Lung (tissue), 12 donors: ENCODE results near the gene SRPX. TPM values are rescaled to one million over a fixed set of nuclear protein-coding genes. Genes with fewer than 3 reads are reported as not detected.

Experiments
- ATAC-seq: fragments of 200-7000 bp; cut with Tn5 transposase; one replicate; pipeline ENCODE4 v1.9.1; 2020; ENCODE audit warnings: moderate number of reproducible peaks; ENCODE audit not compliant: insufficient read depth, low FRiP score
- DNase-seq, 3 donors: peaks; one replicate each; pipeline ENCODE4 v3.0.0-alpha.2; 2013 to 2017
- H3K27ac ChIP-seq, 2 donors: one replicate each; pipeline ENCODE4 v1.5.1; 2013; ENCODE audit warnings: mild to moderate bottlenecking in 2 of 2, moderate library complexity in 2 of 2, control low read depth in 1 of 2, inconsistent platforms in 1 of 2, low read depth in 1 of 2, low read length in 1 of 2
- H3K27me3 ChIP-seq, 3 donors: one replicate each; pipeline ENCODE4 v1.5.1; 2013; ENCODE audit warnings: low read length in 2 of 3; ENCODE audit not compliant: control insufficient read depth in 3 of 3, insufficient read depth in 3 of 3
- H3K36me3 ChIP-seq, 4 donors: one replicate each; pipeline ENCODE4 v1.5.1; 2013; ENCODE audit warnings: low read length in 4 of 4, mild to moderate bottlenecking in 1 of 4, moderate library complexity in 1 of 4; ENCODE audit not compliant: control insufficient read depth in 4 of 4, insufficient read depth in 4 of 4
- H3K4me1 ChIP-seq, 5 donors: one replicate each; pipeline ENCODE4 v1.5.1; 2013; ENCODE audit warnings: low read length in 5 of 5, mild to moderate bottlenecking in 2 of 5, moderate library complexity in 1 of 5; ENCODE audit not compliant: control insufficient read depth in 5 of 5, insufficient read depth in 5 of 5
- H3K4me3 ChIP-seq: one replicate; pipeline ENCODE4 v1.5.1; 2013; ENCODE audit warnings: mild to moderate bottlenecking, control low read depth, moderate library complexity
- H3K9ac ChIP-seq, 2 donors: one replicate each; pipeline ENCODE4 v1.5.1; 2013; ENCODE audit warnings: low read length in 2 of 2, control low read depth in 1 of 2; ENCODE audit not compliant: insufficient read depth in 1 of 2
- H3K9me3 ChIP-seq, 4 donors: one replicate each; pipeline ENCODE4 v1.5.1; 2013; ENCODE audit warnings: low read length in 3 of 4, mild to moderate bottlenecking in 1 of 4, moderate library complexity in 1 of 4; ENCODE audit not compliant: control insufficient read depth in 4 of 4, insufficient read depth in 3 of 4
- CTCF ChIP-seq: IDR thresholded peaks from 2 replicates; pipeline ENCODE4 v1.5.1; 2012; ENCODE audit warnings: mild to moderate bottlenecking; ENCODE audit errors: control extremely low read depth, extremely low read depth
- WGBS, 2 donors: extraction: QIAGEN DNeasy Blood & Tissue Kit; methylation state at CpG; one replicate each; pipeline ENCODE4 v1.1.7; 2013; 5-methylcytosine and 5-hydroxymethylcytosine counted together
- polyA plus RNA-seq, 2 donors: library from polyadenylated mRNA; stranded (reverse); fragments of 200-250 nt; gene quantifications; one replicate each; pipeline ENCODE4 v1.2.1, GENCODE V29; 2013
- total RNA-seq, 2 donors: library from RNA; depleted of rRNA in 1 of 2; stranded (reverse); fragments of >200 nt in 1 of 2; gene quantifications; one replicate each; pipeline ENCODE4 v1.2.1, GENCODE V29; 2014 to 2021
- donor health status: control.
- donor health status: control.
- donor health status: Bipolar disorder and iron deficiency.
- donor health status: healthy.
- donor health status: DM: yes; HTN: yes; CAD: no.

SRPX gene
- total and polyA plus RNA-seq, 4 donors, result 43.4 to 71.0 (median 46.3) TPM

GRCh38 chrX:38108364-38108763 lies 112.3 kb downstream of the SRPX start:
- no peaks in the 10 kb centered on the region for H3K9me3 ChIP-seq
- DNase-seq (peak in 1 of 3 donors; percentile 43), ATAC-seq (no peak)
- H3K27me3 ChIP-seq, result peaks cover 0 to 10% (median 0%) of the 10 kb centered on the region in 3 donors
- no peak for TF ChIP-seq CTCF
- H3K9ac ChIP-seq, result no peak overlapping the region
- whole genome bisulfite sequencing, 2 donors, result 66 to 69% methylated on average over 6 of the region's 6 CpGs
- H3K4me1 ChIP-seq, result peaks cover 0 to 4% (median 0%) of the 10 kb centered on the region in 5 donors
- no peak overlapping the region for H3K4me3 ChIP-seq
- no peak overlapping the region for H3K27ac ChIP-seq
- H3K36me3 ChIP-seq, result no peaks in the 10 kb centered on the region

GRCh38 chrX:38106991-38107655 lies 113.5 kb downstream of the SRPX start:
- H3K9me3 ChIP-seq, result no peaks in the 10 kb centered on the region
- H3K27me3 ChIP-seq, result peaks cover 0 to 10% (median 0%) of the 10 kb centered on the region in 3 donors
- H3K36me3 ChIP-seq, result no peaks in the 10 kb centered on the region
- H3K4me3 ChIP-seq, result no peak overlapping the region
- ATAC-seq (no peak), DNase-seq (peak in 2 of 3 donors; percentile 14 to 77)
- no peak overlapping the region for H3K27ac ChIP-seq
- TF ChIP-seq CTCF, result no peak
- H3K9ac ChIP-seq, result no peak overlapping the region
- 56 to 71% methylated on average over 6 of the region's 6 CpGs for WGBS, 2 donors
- peaks cover 0 to 4% (median 0%) of the 10 kb centered on the region in 5 donors for H3K4me1 ChIP-seq

- Histone ChIP-seq H3K27me3 (peaks cover 0 to 10% (median 0%) of the 10 kb centered on the region in 3 donors), H3K27ac (no peak overlapping the region), H3K9ac (no peak overlapping the region), H3K36me3 (no peaks in the 10 kb centered on the region), H3K9me3 (no peaks in the 10 kb centered on the region), H3K4me3 (no peak overlapping the region), H3K4me1 (peaks cover 0 to 4% (median 0%) of the 10 kb centered on the region in 5 donors)
- TF ChIP-seq CTCF, result no peak
- ATAC-seq, result no peak
- WGBS, 2 donors, result 71 to 95% methylated on average over 6 of the region's 6 CpGs
- no peak for DNase-seq
These were observed 115.4 kb downstream of the SRPX start for GRCh38 chrX:38105216-38105725.
